GM18505 (cell line): ENCODE measurements around the gene PLA2G12B.
"Not testable (repeated sequence)": the region's sequence is repeated elsewhere in the genome, so short reads cannot be mapped to it uniquely, and the experiment has no call there.

ENCODE experiments used
- ATAC-seq: cut with Tn5 transposase; IDR thresholded peaks from one replicate; pipeline ENCODE4 v1.9.1; 2021; ENCODE audit not compliant: unreplicated experiment
- POLR2A ChIP-seq: IDR thresholded peaks from 4 replicates; pipeline ENCODE4 v1.6.1; 2011; ENCODE audit warnings: borderline replicate concordance; ENCODE audit not compliant: insufficient read depth, insufficient read length; ENCODE audit errors: extremely low read depth

PLA2G12B gene

DNA sequence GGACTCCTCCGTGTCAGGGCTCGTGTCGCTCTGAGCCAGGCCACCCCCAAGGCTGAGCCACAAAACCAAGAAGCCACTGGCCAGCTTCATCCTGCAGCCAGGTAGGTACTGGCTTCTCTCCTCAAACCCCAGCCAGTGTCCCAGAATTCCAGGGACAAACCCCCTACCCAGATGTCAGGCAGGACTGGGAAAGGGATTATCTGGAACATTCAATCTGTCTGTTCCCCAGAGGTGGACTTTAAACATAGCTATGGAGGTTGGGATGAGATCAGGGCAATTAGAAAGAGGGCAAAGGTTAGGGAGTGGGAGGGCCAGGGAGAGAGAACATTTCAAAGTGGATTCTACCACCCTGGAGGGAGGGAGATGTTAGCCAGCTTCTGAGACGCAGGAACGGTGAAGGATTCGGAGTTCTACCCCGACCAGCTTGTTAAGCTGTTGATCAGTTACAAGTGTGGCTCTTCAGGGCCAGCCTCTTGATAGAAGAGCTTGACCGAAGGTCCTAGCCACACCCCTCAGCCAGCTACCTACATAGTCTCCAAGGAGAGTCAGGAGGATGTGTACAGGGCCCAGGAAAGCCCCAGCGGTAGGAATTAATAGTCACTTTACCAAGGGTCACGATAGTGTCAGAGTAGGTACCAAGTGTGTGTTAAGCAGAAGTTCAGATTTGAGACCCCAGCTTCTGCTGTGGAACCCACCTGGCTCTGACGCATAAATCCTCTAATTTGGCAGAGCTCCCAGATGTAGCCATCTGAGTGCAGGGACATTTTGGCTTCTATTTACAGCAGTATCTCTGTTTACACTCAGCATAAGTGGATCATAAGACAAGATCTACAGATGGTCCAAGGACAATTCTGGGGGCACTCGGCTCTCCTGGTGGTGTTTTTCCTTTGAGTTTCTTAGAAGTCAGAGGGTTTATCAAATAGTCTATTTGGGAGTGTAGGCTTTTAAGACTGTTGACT lies at the start of gene PLA2G12B:
Gene PLA2G12B (minus strand): TSS at position 211 of the 959 bp plus-strand sequence. CDS start 121 bp downstream, at position 90.
- no peak for ATAC-seq
- TF ChIP-seq POLR2A, result no peak

DNA sequence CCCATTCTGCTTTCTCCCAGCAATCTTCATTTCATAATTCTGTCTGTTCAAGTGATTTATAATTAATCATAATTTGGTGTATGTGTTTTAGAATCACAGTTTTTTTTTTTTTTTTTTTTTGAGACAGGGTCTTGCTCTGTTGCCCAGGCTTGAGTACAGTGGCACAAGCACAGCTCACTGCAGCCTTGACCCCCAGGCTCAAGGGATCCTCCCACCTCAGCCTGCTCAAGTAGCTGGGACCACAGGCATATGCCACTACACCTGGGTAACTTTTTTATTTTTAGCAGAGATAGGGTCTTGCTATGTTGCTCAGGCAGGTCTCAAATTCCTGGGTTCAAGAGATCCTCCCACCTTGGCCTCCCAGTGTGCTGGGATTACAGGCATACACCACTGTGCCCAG lies 49.2 kb upstream of the PLA2G12B start:
- ATAC-seq, result no peak
- TF ChIP-seq POLR2A, result no peak

GRCh38 chr10:73000973-73001372 lies 46.4 kb upstream of the PLA2G12B start:
- no peak for TF ChIP-seq POLR2A
- no peak for ATAC-seq

- ATAC-seq, result no peak
- no peak for TF ChIP-seq POLR2A
Observed at GRCh38 chr10:72997099-72997498, 42.5 kb upstream of the PLA2G12B start.

DNA sequence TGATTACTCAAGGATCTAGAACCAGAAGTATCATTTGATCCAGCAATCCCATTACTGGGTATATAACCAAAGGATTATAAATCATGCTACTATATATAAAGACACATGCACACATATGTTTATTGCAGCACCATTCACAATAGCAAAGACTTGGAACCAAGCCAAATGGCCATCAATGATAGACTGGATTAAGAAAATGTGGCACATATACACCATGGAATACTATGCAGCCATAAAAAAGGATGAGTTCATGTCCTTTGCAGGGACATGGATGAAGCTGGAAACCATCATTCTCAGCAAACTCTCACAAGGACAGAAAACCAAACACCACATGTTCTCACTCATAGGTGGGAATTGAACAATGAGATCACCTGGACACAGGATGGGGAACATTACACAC lies 40.9 kb upstream of the PLA2G12B start:
- ATAC-seq, result not testable (repeated sequence)

- ATAC-seq, result not testable (repeated sequence)
Observed at GRCh38 chr10:72989771-72990170, 35.2 kb upstream of the PLA2G12B start.

DNA sequence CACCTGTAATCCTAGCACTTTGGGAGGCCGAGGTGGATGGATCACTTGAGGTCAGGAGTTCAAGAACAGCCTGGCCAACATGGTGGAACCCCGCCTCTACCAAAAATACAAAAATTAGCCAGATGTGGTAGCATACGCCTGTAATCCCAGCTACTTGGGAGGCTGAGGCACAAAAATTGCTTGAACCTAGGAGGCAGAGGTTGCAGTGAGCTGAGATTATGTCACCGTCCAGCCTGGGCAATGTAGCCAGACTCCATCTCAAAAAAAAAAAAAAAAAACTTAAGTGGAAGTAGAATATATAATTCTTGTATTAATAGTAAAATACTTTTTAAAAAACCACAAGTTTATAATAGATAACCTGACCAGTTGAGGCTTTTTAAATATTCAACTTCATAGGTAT lies 30.0 kb upstream of the PLA2G12B start:
- ATAC-seq, result not testable (repeated sequence)

- no peak for ATAC-seq
- TF ChIP-seq POLR2A, result no peak
Observed at GRCh38 chr10:72981882-72982529, 27.4 kb upstream of the PLA2G12B start.

GRCh38 chr10:72981028-72981881 lies 26.6 kb upstream of the PLA2G12B start:
- no peak for TF ChIP-seq POLR2A
- no peak for ATAC-seq

- ATAC-seq, result no peak
Observed at GRCh38 chr10:72980348-72980747, 25.7 kb upstream of the PLA2G12B start.

GRCh38 chr10:72979709-72980108 lies 25.1 kb upstream of the PLA2G12B start:
- TF ChIP-seq POLR2A, result no peak
- ATAC-seq, result no peak

More at GRCh38 chr10:72980348-72980747, 25.7 kb upstream of the PLA2G12B start:
- TF ChIP-seq POLR2A, result no peak

- no peak for TF ChIP-seq POLR2A
- no peak for ATAC-seq
Observed at GRCh38 chr10:72976886-72977285, 22.3 kb upstream of the PLA2G12B start.

- ATAC-seq, result no peak
- TF ChIP-seq POLR2A, result no peak
Observed at GRCh38 chr10:72956001-72956400, 1.4 kb upstream of the PLA2G12B start.
